Ovary (tissue), 3 donors: Measurements from ENCODE around the gene UNC93A.

Experiments used
- POLR2A ChIP-seq: fragments of 450-650 bp; IDR thresholded peaks from one replicate; pipeline ENCODE4 v1.6.1; 2017; ENCODE audit warnings: antibody characterized with exemption, mild to moderate bottlenecking, moderate library complexity
- TF ChIP-seq, protein P1 (sequence below), 3 donors: fragments of 450-650 bp in 2 of 3; fragments of 200-600 bp in 1 of 3; IDR thresholded peaks; one replicate each; pipeline versions ENCODE4 v1.5.1 to v1.8.0; 2016 to 2022; ENCODE audit warnings: antibody characterized with exemption in 3 of 3, mild to moderate bottlenecking in 1 of 3
- donor health status: DM: no; HTN: no; CAD: no.

DNA sequence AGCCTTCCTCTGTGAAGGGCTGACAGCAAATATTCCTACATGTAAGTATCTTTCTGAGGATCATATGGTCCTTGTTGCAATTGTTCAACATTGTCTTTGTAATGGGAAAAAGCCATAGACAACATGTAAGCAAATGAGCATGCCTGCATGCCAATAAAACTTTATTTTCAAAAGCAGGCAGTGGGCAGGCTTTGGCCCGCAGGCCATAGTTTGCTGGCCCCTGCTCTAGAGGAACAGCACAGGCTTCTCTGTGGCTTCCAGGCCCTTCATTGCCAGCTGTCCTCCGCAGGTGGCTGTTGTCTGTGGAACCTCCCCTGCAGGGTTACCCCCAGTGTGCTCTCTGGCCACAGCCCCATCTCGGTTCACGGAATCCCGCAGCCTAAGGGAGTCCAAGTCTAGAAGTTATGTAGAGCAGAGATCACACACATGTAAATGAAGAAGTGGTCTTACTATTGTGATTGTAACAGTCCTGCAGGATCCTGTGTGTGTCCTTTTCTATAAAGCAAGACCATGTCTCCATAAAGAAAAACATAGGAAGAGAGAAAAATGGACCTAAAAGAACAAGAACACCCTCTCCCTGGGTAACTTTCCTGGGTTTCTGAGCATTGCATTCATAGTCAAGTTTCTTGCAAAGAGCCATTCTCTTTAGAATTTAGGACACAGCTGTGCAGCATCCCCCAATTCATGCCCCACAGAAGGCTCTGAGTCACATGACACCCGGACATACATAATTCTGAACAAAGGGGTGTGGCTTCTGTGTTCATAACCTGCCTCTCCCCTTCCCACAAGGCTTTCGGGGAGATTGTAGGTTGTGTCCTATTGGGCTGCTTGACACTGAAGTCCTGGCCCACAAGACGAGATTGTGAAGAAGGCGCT lies 10.0 kb downstream of the UNC93A start:
- TF ChIP-seq, protein P1, sequence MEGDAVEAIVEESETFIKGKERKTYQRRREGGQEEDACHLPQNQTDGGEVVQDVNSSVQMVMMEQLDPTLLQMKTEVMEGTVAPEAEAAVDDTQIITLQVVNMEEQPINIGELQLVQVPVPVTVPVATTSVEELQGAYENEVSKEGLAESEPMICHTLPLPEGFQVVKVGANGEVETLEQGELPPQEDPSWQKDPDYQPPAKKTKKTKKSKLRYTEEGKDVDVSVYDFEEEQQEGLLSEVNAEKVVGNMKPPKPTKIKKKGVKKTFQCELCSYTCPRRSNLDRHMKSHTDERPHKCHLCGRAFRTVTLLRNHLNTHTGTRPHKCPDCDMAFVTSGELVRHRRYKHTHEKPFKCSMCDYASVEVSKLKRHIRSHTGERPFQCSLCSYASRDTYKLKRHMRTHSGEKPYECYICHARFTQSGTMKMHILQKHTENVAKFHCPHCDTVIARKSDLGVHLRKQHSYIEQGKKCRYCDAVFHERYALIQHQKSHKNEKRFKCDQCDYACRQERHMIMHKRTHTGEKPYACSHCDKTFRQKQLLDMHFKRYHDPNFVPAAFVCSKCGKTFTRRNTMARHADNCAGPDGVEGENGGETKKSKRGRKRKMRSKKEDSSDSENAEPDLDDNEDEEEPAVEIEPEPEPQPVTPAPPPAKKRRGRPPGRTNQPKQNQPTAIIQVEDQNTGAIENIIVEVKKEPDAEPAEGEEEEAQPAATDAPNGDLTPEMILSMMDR (IDR thresholded peaks at IDR 0.05) = no peak
- no peak for TF ChIP-seq POLR2A
